Aorta (tissue), 5 donors: Measurements from ENCODE around the gene RIOK1. TPM values are rescaled to one million over a fixed set of nuclear protein-coding genes. Genes with fewer than 3 reads are reported as not detected.
A peak's percentile ranks its signal among the peaks of the same experiment; 100 is the strongest.
"Not testable (repeated sequence)": the region's sequence is repeated elsewhere in the genome, so short reads cannot be mapped to it uniquely, and the experiment has no call there.

Source experiments
- ATAC-seq: fragments of 200-7000 bp; cut with Tn5 transposase; one replicate; pipeline ENCODE4 v1.9.1; 2022; ENCODE audit warnings: moderate library complexity; ENCODE audit not compliant: low FRiP score
- DNase-seq, 2 donors: peaks; one replicate each; pipeline ENCODE4 v3.0.0-alpha.2; 2020
- H3K27ac ChIP-seq, 2 donors: one replicate each; pipeline ENCODE4 v1.5.1; 2013; ENCODE audit warnings: low read length in 2 of 2, mild to moderate bottlenecking in 2 of 2, moderate library complexity in 2 of 2, control low read depth in 1 of 2, inconsistent platforms in 1 of 2, low read depth in 1 of 2
- H3K27me3 ChIP-seq, 2 donors: one replicate each; pipeline ENCODE4 v1.6.1; 2013; ENCODE audit warnings: control low read depth in 1 of 2, low read length in 1 of 2, mild to moderate bottlenecking in 1 of 2, moderate library complexity in 1 of 2; ENCODE audit not compliant: insufficient read depth in 2 of 2, control insufficient read depth in 1 of 2
- H3K36me3 ChIP-seq, 2 donors: one replicate each; pipeline ENCODE4 v1.6.1; 2013; ENCODE audit warnings: control low read depth in 1 of 2, low read length in 1 of 2, mild to moderate bottlenecking in 1 of 2; ENCODE audit not compliant: insufficient read depth in 2 of 2, control insufficient read depth in 1 of 2
- H3K4me1 ChIP-seq, 2 donors: one replicate each; pipeline ENCODE4 v1.6.1; 2013; ENCODE audit warnings: low read length in 2 of 2, control low read depth in 1 of 2, mild to moderate bottlenecking in 1 of 2, moderate library complexity in 1 of 2; ENCODE audit not compliant: insufficient read depth in 2 of 2, control insufficient read depth in 1 of 2
- H3K4me3 ChIP-seq, 2 donors: one replicate each; pipeline ENCODE4 v1.5.1; 2013; ENCODE audit warnings: low read length in 2 of 2, control low read depth in 1 of 2, mild to moderate bottlenecking in 1 of 2
- H3K9me3 ChIP-seq: one replicate; pipeline ENCODE4 v1.6.1; 2013; ENCODE audit warnings: mild to moderate bottlenecking, low read length; ENCODE audit not compliant: control insufficient read depth
- WGBS, 2 donors: extraction: QIAGEN DNeasy Blood & Tissue Kit; methylation state at CpG; one replicate each; pipeline ENCODE4 v1.1.7; 2013; 5-methylcytosine and 5-hydroxymethylcytosine counted together
- intact Hi-C, 2 donors: fragments of 100-400 bp; cut with DNase I; formaldehyde crosslinking; loops; one replicate each; pipeline versions ENCODE4 v1.14.2 to v1.15.0; 2022
- polyA plus RNA-seq, 2 donors: library from polyadenylated mRNA; stranded (reverse); fragments of 200-250 nt; gene quantifications; one replicate each; pipeline ENCODE4 v1.2.3, GENCODE V29; 2013
- total RNA-seq, 2 donors: library from RNA; stranded (reverse); fragmentation: NEBNext Ultra II Directional; extraction: Animal tissue kit (Norgen Biotek cat#: 25700); gene quantifications; one replicate each; pipeline ENCODE4 v1.2.1, GENCODE V29; 2021
- donor health status: healthy with polysubstance abuse.
- donor health status: Bipolar disorder and iron deficiency.
- donor health status: DM: no; HTN: no; CAD: no.
- donor health status: DM: no; HTN: no; CAD: no.
- donor health status: DM: yes; HTN: yes; CAD: no.

The RIOK1 gene
- total and polyA plus RNA-seq, 4 donors, result 12.0 to 20.9 (median 16.6) TPM

- H3K27ac ChIP-seq, DNase-seq, H3K4me1 ChIP-seq, H3K4me3 ChIP-seq, H3K36me3 ChIP-seq, ATAC-seq, H3K9me3 ChIP-seq, intact Hi-C loops, H3K27me3 ChIP-seq: not testable (repeated sequence)
- WGBS, 2 donors, result 70 to 75% methylated on average over 3 of the region's 3 CpGs
These were observed 37.7 kb upstream of the RIOK1 start for GRCh38 chr6:7351916-7352315.

- Histone ChIP-seq H3K4me1 (no peaks in the 10 kb centered on the region), H3K9me3 (no peaks in the 10 kb centered on the region), H3K27ac (no peak overlapping the region), H3K4me3 (no peak overlapping the region), H3K36me3 (no peaks in the 10 kb centered on the region), H3K27me3 (no peaks in the 10 kb centered on the region)
- ATAC-seq (no peak), DNase-seq (no peak)
- intact Hi-C loops, result no loop called here
- 74 to 78% methylated on average over 7 of the region's 7 CpGs for WGBS, 2 donors
These were observed 22.2 kb upstream of the RIOK1 start for GRCh38 chr6:7367408-7367807.

GRCh38 chr6:7373739-7374138 is 15.9 kb upstream of the RIOK1 start:
- WGBS, 2 donors, result 38 to 42% methylated on average over 3 of the region's 3 CpGs
- Histone ChIP-seq H3K27me3 (no peaks in the 10 kb centered on the region), H3K27ac (no peak overlapping the region), H3K36me3 (no peaks in the 10 kb centered on the region), H3K4me1 (no peaks in the 10 kb centered on the region), H3K9me3 (no peaks in the 10 kb centered on the region), H3K4me3 (no peak overlapping the region)
- intact Hi-C loops, result no loop called here
- no peak for DNase-seq
- ATAC-seq, result no peak

GRCh38 chr6:7377961-7378360 is 11.6 kb upstream of the RIOK1 start:
- Histone ChIP-seq H3K9me3 (no peaks in the 10 kb centered on the region), H3K27me3 (no peaks in the 10 kb centered on the region), H3K27ac (no peak overlapping the region), H3K4me1 (no peaks in the 10 kb centered on the region), H3K36me3 (no peaks in the 10 kb centered on the region), H3K4me3 (no peak overlapping the region)
- DNase-seq (no peak), ATAC-seq (no peak)
- 93 to 94% methylated on average over 1 of the region's 1 CpG for WGBS, 2 donors
- intact Hi-C loops, result no loop called here

- 47 to 55% methylated on average over 4 of the region's 4 CpGs for WGBS, 2 donors
- no peak for ATAC-seq
- intact Hi-C loops, result no loop called here
These were observed 10.9 kb upstream of the RIOK1 start for GRCh38 chr6:7378740-7379139.

GRCh38 chr6:7381092-7381491 is 8.5 kb upstream of the RIOK1 start:
- DNase-seq (no peak), ATAC-seq (no peak)
- H3K36me3 ChIP-seq, result no peaks in the 10 kb centered on the region
- 71 to 74% methylated on average over 1 of the region's 1 CpG for WGBS, 2 donors
- no peaks in the 10 kb centered on the region for H3K27me3 ChIP-seq
- H3K4me1 ChIP-seq, result no peaks in the 10 kb centered on the region
- intact Hi-C loops, result no loop called here
- no peaks in the 10 kb centered on the region for H3K9me3 ChIP-seq
- H3K4me3 ChIP-seq, result no peak overlapping the region
- H3K27ac ChIP-seq, result no peak overlapping the region

More at GRCh38 chr6:7378740-7379139, 10.9 kb upstream of the RIOK1 start:
- Histone ChIP-seq H3K4me3 (no peak overlapping the region), H3K9me3 (no peaks in the 10 kb centered on the region), H3K27me3 (no peaks in the 10 kb centered on the region), H3K27ac (no peak overlapping the region), H3K4me1 (no peaks in the 10 kb centered on the region), H3K36me3 (no peaks in the 10 kb centered on the region)
- DNase-seq, result no peak

GRCh38 chr6:7389162-7389450 is 502 bp upstream of the RIOK1 start:
- Histone ChIP-seq H3K4me1 (peaks cover 0 to 12% of the 10 kb centered on the region in 2 donors), H3K27ac (peak overlapping the region in 1 of 2 donors; percentile 89), H3K4me3 (peak overlapping the region; percentile 49 to 85), H3K27me3 (no peaks in the 10 kb centered on the region), H3K36me3 (no peaks in the 10 kb centered on the region), H3K9me3 (no peaks in the 10 kb centered on the region)
- intact Hi-C loops, result loop anchor here (1.0 to 5.0 kb wide), 3 partner anchors 76 to 208 kb away; partner anchors contain the start of gene SSR1 (in 2 of the 2)
- ATAC-seq (peak; percentile 78), DNase-seq (no peak)
- 0 to 1% methylated on average over 11 of the region's 11 CpGs for WGBS, 2 donors

GRCh38 chr6:7390226-7390878 is 744 bp downstream of the RIOK1 start:
- ATAC-seq, result no peak

GRCh38 chr6:7391151-7391550 is 1.5 kb downstream of the RIOK1 start:
- Histone ChIP-seq H3K27me3 (no peaks in the 10 kb centered on the region), H3K36me3 (no peaks in the 10 kb centered on the region), H3K27ac (no peak overlapping the region), H3K4me3 (peak overlapping the region in 1 of 2 donors; percentile 85), H3K4me1 (peaks cover 0 to 12% of the 10 kb centered on the region in 2 donors), H3K9me3 (no peaks in the 10 kb centered on the region)
- WGBS, 2 donors, result 90 to 92% methylated on average over 4 of the region's 4 CpGs
- ATAC-seq (no peak), DNase-seq (no peak)
- intact Hi-C loops, result loop anchor here in 1 of 2 donors (5.0 kb wide), 1 partner anchor 206 kb away; no protein-coding TSS in a partner anchor

More at GRCh38 chr6:7390226-7390878, 744 bp downstream of the RIOK1 start:
- WGBS, 2 donors, result 2 to 3% methylated on average over 14 of the region's 14 CpGs
- intact Hi-C loops, result loop anchor here in 1 of 2 donors (5.0 kb wide), 1 partner anchor 207 kb away; no protein-coding TSS in a partner anchor
- peak overlapping the region in 1 of 2 donors; percentile 58 for H3K27ac ChIP-seq
- H3K4me1 ChIP-seq, result peaks cover 0 to 12% of the 10 kb centered on the region in 2 donors
- no peaks in the 10 kb centered on the region for H3K36me3 ChIP-seq
- no peaks in the 10 kb centered on the region for H3K27me3 ChIP-seq
- DNase-seq, result no peak
- H3K9me3 ChIP-seq, result no peaks in the 10 kb centered on the region
- peak overlapping the region; percentile 51 to 85 for H3K4me3 ChIP-seq
